ENCODE data around the gene S100A4.
A peak's percentile ranks its signal among the peaks of the same experiment; 100 is the strongest.

S100A4 gene

DNA sequence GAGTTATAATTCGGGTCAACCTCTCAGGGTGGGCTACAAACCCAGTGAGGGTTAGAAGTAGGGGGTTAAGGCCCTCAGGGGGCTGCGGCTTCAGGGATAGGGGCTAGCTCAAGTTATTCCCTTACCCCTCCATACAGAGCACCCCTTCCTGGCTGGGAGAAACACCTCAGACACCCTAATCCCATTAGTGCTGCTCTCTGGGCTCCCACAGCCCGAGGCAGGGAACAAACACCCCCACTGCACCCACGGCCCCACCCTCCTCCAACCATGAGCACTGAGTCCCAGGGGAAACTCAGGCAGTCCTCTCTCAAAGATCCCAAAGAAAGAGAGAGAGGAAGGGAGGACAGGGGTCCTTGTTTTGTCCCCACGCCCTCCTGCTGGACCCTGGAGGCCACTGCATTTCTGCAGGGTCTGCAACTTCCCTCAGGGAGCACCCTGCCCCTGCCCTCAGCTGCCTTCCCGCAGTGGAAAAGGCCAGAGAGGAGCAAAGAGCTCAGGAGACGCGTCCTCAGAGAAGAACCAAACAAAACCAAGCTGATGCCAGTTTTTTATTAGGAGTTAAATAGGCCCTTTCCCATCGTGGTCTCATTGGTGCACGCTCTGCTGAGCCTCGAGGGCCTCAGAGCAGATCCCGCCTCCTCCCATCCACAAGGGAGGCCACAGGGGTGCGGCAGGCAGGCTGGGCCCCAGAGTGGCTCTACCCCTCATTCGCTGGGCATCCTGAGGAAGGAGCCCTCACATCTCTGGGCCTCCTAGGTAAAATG lies 1.4 kb upstream of the S100A4 start:
- DNase-seq, result peak; percentile 85

GRCh38 chr1:153546371-153546770 lies 765 bp upstream of the S100A4 start:
- no peak for DNase-seq

GRCh38 chr1:153544453-153545066 lies 1.0 kb downstream of the S100A4 start:
- no peak for DNase-seq

DNA sequence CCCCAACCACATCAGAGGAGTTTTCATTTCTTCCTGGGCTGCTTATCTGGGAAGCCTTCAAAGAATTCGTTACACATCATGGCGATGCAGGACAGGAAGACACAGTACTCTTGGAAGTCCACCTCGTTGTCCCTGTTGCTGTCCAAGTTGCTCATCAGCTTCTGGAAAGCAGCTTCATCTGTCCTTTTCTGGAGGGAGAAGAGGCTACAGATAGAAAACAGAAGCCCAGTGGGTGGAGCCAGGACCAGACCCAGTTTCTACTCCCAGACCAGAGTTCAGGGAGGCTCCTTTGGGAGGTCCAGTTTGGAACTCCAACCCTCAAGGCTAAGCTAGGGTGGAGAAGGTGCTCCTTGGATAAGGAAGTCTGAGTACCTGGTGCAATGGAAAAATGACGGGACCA lies 1.9 kb downstream of the S100A4 start:
- DNase-seq, result peak; percentile 49

GRCh38 chr1:153542956-153543711 lies 2.5 kb downstream of the S100A4 start:
- DNase-seq, result no peak

DNA sequence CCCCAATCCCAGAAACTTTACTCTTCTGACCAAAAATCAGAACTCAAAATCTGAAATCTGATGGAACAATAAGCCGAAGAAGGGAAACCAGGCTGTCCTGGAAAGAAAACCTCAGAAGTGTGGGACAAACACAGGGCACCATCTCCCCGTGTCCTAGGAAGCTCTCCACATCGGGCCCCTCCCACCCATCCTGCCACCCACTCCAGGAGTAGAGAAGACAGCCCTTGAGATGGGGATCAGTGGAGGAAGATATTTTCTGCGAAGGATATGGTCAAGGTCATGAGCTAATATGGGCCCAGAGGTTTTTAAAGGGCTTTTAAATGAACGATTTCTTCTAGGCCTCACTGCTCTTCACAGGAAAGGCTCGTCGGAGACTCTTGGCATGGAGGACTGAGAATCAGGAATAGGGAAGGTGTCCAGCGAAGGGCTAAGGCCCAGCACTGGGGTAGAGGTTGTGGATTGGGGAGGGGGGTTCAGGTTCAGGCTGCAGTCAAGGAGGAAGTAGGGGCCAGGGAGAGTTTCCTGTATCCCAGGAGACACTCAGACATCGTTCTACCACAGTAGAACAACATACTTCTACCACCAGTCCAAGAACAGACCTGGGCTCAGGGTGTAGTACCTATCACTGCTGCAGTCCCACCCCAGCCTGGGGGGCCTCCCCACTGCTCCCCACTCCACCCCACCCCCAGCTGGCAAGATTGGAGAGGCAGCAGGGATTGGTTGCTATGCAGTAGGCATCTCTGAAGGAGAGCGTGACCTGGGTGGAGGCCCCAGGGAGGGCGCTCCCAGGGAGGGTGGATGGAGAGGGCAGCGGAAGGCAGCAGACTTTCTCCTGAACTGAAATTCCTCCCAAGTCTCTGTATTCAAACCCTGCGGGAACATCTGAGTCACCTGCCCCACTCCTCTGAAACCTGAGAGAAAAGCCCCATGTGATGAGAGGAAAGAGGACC lies 3.7 kb downstream of the S100A4 start:
- DNase-seq, result peak; percentile 46

- DNase-seq, result peak; percentile 39
Observed at GRCh38 chr1:153540394-153541361, 4.9 kb downstream of the S100A4 start, which contains the start of gene S100A5. Gene S100A5, minus strand, starts transcription at chr1:153540934. Its CDS starts 743 bp downstream, at chr1:153540191.

- DNase-seq, result no peak
Observed at GRCh38 chr1:153539395-153540093, 6.1 kb downstream of the S100A4 start.

- peak; percentile 59 for DNase-seq
Observed at GRCh38 chr1:153538315-153538821, 7.2 kb downstream of the S100A4 start.

DNA sequence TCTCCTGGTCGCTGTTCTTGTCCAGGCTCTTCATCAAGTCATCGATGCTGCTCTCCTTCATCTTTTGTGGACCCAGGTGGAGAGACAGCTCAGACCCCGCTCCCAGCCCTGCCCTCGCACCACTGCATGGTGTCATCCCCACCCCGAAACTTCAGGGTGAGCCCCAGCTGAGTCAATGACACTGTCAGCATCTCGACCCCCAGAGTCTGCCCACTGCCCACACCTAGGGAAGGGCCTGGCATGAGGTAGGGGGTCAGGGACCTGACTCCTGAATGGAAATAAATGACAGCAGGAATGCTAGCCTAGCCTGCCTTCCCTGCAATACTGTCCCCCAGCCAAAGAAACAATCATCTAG lies 8.3 kb downstream of the S100A4 start:
- DNase-seq, result no peak

DNA sequence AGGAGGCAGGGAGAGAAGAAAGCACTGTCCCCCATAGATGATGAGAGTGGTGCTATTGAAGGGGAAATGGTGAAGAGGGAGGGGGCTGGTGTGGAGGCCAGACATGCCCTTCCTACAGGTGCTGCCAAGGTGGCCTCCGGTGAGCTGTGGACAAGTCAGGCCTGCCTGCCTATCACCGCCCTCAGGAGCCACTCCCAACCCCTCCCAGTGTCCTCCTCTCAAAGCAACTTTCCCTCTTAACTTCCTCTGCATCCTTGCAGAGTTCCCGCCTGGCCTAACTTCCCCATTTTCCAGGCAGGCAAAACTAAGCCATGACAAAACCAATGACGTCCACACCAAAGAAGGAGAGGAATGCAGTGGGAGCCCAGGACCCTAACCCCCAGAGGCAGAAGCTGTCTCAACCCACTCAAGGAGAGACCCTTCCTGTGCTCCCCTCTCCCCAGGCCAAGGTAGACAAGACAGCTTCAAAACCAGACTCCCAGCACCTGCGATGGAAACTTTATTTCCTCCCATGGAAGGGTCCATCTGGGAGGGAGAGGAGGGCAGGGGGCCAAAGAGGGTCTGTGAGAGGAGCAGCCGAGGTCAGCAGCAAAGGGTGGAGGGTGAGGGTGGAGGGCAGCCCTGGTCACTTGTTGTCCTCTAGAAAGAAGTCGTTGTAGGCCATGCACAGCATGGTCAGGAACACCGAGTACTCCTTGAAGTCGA lies 8.8 kb downstream of the S100A4 start:
- DNase-seq, result no peak

DNA sequence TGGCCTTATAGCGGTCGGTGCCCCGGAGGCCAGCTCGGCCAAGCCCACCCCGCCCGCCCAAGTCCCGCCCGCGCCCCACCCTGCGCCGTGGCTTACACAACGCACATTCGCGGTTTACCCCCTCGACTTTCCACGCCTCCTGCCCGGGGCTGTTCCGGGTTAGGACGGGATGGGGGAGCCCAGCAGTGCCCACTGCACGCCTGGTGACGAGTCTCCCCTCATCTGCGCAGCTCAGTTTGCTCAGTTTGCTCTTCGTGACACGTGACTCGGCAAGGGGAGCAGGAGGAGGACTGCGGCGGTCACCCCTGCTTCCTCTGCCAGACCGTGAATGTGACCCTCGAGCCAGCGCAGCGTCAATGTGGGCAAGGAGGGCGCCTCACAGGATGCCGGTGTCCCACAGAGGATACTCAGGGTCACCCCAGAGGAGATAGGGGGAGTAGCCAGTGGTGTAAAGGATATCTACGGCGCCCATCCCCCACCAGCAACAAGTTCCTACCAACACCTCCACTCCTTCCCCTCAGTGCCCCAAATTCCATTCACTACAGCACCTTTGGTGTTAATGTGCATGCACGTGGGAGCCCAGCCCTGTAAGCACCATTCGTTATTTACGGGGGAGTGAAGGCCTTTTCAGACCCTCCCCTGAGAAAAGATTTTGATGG lies 9.5 kb downstream of the S100A4 start:
- DNase-seq, result peak; percentile 96

DNA sequence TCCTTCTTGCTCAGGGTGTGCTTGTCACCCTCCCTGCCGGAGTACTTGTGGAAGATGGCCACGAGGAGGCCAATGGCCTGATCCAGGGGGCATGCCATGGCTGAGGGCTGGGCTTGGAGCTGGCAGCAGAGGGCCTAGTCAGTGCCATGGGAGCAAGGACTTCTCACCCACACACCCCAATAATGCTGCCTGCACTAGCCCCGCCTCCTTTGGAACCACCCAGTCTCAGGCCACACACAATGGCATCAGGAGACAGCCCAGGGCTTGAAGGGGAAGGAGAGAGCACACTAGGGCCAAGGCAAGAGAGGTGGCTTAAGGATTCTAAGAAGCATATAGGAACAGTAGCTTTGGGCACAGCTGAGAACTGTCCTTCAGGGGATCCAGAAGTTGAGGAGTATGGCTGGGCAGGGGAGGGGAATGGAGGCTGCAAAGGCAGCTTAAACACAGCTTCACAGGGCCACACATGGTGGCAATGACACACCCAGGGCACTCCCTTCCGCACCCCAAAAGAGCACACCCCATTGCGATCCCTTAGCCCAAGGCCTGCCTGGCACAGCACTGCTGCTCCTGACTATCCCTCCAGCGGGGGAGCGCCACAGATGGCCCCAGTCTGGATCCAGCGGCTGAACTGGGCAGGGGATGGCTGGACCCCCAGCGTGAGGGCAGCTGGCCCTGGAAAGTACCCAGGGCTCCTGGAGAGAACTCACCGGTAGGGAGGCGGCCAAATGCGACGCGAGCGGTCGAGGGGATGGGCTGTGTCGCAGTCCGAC lies 10.2 kb downstream of the S100A4 start, which contains the start of gene S100A6:
S100A6 (minus strand) TSS at position 750 of the 770 bp plus-strand sequence; CDS start at position 98, 652 bp downstream.
- peak; percentile 89 for DNase-seq

GRCh38 chr1:153534925-153535241 lies 10.7 kb downstream of the S100A4 start:
- DNase-seq, result no peak

DNA sequence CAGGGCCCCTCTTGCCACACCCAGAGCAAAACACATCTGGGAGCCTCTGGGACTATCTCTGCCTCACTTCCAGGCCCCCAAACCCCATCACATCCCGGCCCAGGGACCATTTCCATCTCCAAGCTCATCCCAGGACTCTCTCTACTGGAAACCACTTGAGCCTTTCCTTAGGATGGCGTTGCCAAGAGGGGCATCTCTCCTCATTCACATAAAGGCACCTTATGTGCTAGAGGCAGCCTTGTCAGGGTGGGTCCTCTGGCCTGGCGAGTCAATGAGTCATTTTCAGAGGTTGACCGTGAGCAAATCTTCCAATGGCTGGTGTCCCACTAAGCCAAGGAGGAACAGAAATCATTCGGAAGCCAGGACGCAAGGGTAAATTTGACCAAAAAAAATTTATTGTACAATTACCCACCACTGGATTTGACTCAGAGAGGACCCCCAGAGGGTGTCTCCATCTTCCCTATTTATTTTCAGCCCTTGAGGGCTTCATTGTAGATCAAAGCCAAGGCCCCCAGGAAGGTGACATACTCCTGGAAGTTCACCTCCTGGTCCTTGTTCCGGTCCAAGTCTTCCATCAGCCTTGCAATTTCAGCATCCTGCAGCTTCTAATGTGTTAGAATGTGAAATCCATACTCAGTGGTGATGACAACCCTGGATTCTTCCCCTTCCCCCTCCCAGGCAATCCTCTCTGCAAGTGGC lies 11.2 kb downstream of the S100A4 start:
- no peak for DNase-seq

DNA sequence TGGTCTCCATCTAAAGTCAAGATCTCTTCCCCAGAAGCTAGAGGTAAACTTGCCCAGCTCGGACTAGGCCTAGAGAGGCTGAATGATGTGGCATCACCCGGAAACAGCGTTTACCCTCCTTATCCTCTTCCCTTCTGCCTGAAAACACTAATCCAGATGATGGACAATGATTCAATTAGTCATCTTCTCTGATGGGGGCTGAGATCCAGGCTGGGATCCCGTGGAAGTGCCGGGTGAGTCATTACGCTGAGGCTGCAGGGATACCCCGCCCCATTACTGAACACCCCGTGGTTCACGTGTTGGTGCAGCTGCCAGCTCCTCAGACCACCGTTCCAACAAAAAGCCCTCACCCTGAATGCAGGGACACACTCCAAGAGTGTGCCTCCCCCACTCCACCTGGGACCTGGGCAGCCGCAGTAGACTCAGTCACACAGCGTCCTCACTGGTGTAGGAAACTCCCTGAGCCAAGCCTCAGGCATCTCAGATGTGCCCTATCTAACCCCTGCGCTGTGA lies 11.9 kb downstream of the S100A4 start:
- DNase-seq, result peak; percentile 73

- DNase-seq, result peak; percentile 94
Observed at GRCh38 chr1:153532769-153533599, 12.6 kb downstream of the S100A4 start.
